ENCODE results near the gene ZWINT.
A peak's percentile ranks its signal among the peaks of the same experiment; 100 is the strongest.

The ZWINT gene

DNA sequence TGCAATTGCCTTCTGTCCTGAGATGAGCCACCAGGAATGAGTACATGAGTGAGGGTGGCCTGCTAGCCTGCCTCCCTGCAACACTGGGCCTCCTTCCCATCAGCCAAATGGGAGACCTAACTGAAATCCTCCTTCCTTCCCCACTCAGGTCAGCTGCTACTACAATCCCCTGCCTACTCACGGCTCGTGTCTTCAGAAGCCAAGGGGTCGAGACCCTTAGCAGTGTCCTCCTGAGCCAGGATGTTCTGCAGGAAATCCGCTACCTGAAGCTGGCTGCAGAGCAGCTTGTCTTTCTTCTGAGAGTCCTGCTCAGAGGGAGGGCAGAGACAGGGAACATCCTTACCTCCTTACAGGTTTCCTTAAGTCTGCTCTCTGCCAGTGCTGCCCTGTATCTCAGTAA is 1.2 kb downstream of the ZWINT start:
- no peak overlapping the region for H2AFZ ChIP-seq (ENCODE audit: low read length)
- no peak overlapping the region for H3K14ac ChIP-seq (ENCODE audit: low read length)
- peaks cover 0 to 6% of the 10 kb centered on the region in 2 donors for H3K4me1 ChIP-seq (ENCODE audit: control insufficient read depth in 2 of 2, insufficient read depth in 1 of 2, low read depth in 1 of 2, low read length in 2 of 2)
- H3K4me2 ChIP-seq (ENCODE audit: insufficient read depth, low read length, poor library complexity, severe bottlenecking): peak overlapping the region; percentile 96
- no peaks in the 10 kb centered on the region for H3K9me3 ChIP-seq (replicated peaks in 1 of 2; ENCODE audit: control insufficient read depth in 2 of 2, insufficient read depth in 1 of 2, low read depth in 1 of 2, low read length in 2 of 2)
- DNase-seq (ENCODE audit: low spot score): no peak
- no peak overlapping the region for H2BK120ac ChIP-seq (ENCODE audit: low read depth, low read length)
- no peak overlapping the region for H2AK5ac ChIP-seq (ENCODE audit: low read depth, low read length)
- H4K8ac ChIP-seq (ENCODE audit: low read depth, low read length): no peak overlapping the region
- H3K9ac ChIP-seq (ENCODE audit: low read depth, low read length, poor library complexity): peak overlapping the region; percentile 27
- WGBS, 2 donors (ENCODE audit: extremely low coverage in 2 of 2, insufficient read length in 2 of 2, insufficient replicate concordance in 1 of 2): no CpG with 5 or more reads among the region's 4 CpGs
- H3K36me3 ChIP-seq (replicated peaks in 1 of 2; ENCODE audit: control insufficient read depth in 2 of 2, insufficient read depth in 2 of 2, low read length in 2 of 2): peaks cover 19 to 54% of the 10 kb centered on the region in 2 donors
- H3K4me3 ChIP-seq (ENCODE audit: low read length in 2 of 2): peak overlapping the region in 1 of 2 donors; percentile 91
- no peak overlapping the region for H2BK12ac ChIP-seq (ENCODE audit: low read length)
- H2BK5ac ChIP-seq (ENCODE audit: low read length): no peak overlapping the region
- H3K27me3 ChIP-seq (ENCODE audit: control insufficient read depth in 3 of 3, insufficient read depth in 3 of 3, low read depth in 1 of 3, low read length in 3 of 3): no peaks in the 10 kb centered on the region
- no peak overlapping the region for H3K18ac ChIP-seq (ENCODE audit: low read length)
- H3K27ac ChIP-seq (replicated peaks; ENCODE audit: low read length): no peak overlapping the region
- H4K91ac ChIP-seq (ENCODE audit: low read depth, low read length, poor library complexity): no peak overlapping the region
- no peak overlapping the region for H3K4ac ChIP-seq (ENCODE audit: low read length)
- H3K79me1 ChIP-seq (ENCODE audit: low read depth, low read length): peaks cover 4% of the 10 kb centered on the region
- no peak overlapping the region for H2BK15ac ChIP-seq (ENCODE audit: low read length)
- no peak overlapping the region for H3K23ac ChIP-seq (ENCODE audit: low read depth, low read length, poor library complexity)

DNA sequence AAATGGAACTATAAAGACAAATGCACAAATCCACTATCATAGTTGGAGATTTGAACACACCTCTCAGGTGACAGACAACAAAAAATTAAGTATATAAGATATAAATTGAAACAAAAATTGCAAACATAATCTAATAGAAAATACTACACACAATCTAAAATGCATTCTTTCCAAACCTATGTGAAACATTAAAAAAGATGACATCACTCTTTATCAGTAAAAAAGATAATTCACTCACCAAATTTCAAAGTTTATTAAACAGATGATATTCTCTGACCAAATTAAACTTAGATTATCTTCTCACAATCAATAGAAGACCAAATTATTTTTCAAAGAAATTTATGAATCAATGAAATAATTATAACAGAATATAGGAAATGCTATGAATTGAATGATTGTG is 4.0 kb downstream of the ZWINT start:
- Histone ChIP-seq H3K27ac (replicated peaks; ENCODE audit: low read length) (no peak overlapping the region), H2AK5ac (ENCODE audit: low read depth, low read length) (no peak overlapping the region), H3K36me3 (replicated peaks in 1 of 2; ENCODE audit: control insufficient read depth in 2 of 2, insufficient read depth in 2 of 2, low read length in 2 of 2) (peaks cover 19 to 82% of the 10 kb centered on the region in 2 donors), H3K4me2 (ENCODE audit: insufficient read depth, low read length, poor library complexity, severe bottlenecking) (no peak overlapping the region), H3K4me3 (ENCODE audit: low read length in 2 of 2) (no peak overlapping the region), H2AFZ (ENCODE audit: low read length) (no peak overlapping the region), H3K4me1 (ENCODE audit: control insufficient read depth in 2 of 2, insufficient read depth in 1 of 2, low read depth in 1 of 2, low read length in 2 of 2) (peaks cover 0 to 6% of the 10 kb centered on the region in 2 donors), H4K8ac (ENCODE audit: low read depth, low read length) (no peak overlapping the region), H3K79me1 (ENCODE audit: low read depth, low read length) (peaks cover 4% of the 10 kb centered on the region), H4K91ac (ENCODE audit: low read depth, low read length, poor library complexity) (no peak overlapping the region), H3K9ac (ENCODE audit: low read depth, low read length, poor library complexity) (no peak overlapping the region), H3K9me3 (replicated peaks in 1 of 2; ENCODE audit: control insufficient read depth in 2 of 2, insufficient read depth in 1 of 2, low read depth in 1 of 2, low read length in 2 of 2) (no peaks in the 10 kb centered on the region), H2BK15ac (ENCODE audit: low read length) (no peak overlapping the region), H3K18ac (ENCODE audit: low read length) (no peak overlapping the region), H3K27me3 (ENCODE audit: control insufficient read depth in 3 of 3, insufficient read depth in 3 of 3, low read depth in 1 of 3, low read length in 3 of 3) (no peaks in the 10 kb centered on the region), H2BK5ac (ENCODE audit: low read length) (no peak overlapping the region), H3K4ac (ENCODE audit: low read length) (no peak overlapping the region), H3K23ac (ENCODE audit: low read depth, low read length, poor library complexity) (no peak overlapping the region), H2BK120ac (ENCODE audit: low read depth, low read length) (no peak overlapping the region), H2BK12ac (ENCODE audit: low read length) (no peak overlapping the region), H3K14ac (ENCODE audit: low read length) (no peak overlapping the region)
- no peak for DNase-seq (ENCODE audit: low spot score)

DNA sequence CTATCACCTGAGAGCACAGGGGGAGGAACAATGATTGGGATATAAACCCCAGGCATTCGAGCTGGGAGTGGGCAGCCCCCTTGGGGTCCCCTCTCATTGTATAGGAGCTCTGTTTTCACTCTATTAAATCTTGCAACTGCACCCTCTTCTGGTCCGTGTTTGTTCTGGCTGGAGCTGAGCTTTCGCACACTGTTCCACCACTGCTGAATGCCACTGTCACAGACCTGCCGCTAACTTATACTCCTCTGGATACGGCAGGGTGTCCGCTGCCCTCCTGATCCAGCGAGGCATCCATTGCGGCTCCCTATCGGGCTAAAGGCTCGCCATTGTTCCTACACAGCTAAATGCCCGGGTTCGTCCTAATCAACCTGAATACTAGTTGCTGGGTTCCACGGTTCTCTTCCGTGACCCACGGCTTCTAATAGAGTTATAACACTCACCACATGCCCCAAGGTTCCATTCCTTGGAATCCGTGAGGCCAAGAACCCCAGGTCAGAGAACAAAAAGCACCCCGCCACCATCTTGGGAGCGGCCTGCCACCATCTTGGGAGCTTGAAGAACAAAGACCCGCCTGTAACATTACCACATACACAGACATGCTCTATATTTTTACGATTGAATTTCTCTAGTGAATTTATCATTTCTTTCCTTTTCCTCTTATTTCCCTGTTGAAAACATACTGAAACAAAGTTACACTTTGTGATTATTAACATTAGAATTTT is 9.0 kb downstream of the ZWINT start:
- Histone ChIP-seq H3K4me1 (ENCODE audit: control insufficient read depth in 2 of 2, insufficient read depth in 1 of 2, low read depth in 1 of 2, low read length in 2 of 2) (no peaks in the 10 kb centered on the region), H3K4ac (ENCODE audit: low read length) (no peak overlapping the region), H4K8ac (ENCODE audit: low read depth, low read length) (no peak overlapping the region), H3K9ac (ENCODE audit: low read depth, low read length, poor library complexity) (no peak overlapping the region), H3K9me3 (replicated peaks in 1 of 2; ENCODE audit: control insufficient read depth in 2 of 2, insufficient read depth in 1 of 2, low read depth in 1 of 2, low read length in 2 of 2) (no peaks in the 10 kb centered on the region), H3K4me3 (ENCODE audit: low read length in 2 of 2) (no peak overlapping the region), H3K18ac (ENCODE audit: low read length) (no peak overlapping the region), H2BK5ac (ENCODE audit: low read length) (no peak overlapping the region), H3K23ac (ENCODE audit: low read depth, low read length, poor library complexity) (no peak overlapping the region), H2BK15ac (ENCODE audit: low read length) (no peak overlapping the region), H3K14ac (ENCODE audit: low read length) (no peak overlapping the region), H2BK120ac (ENCODE audit: low read depth, low read length) (no peak overlapping the region), H2AK5ac (ENCODE audit: low read depth, low read length) (no peak overlapping the region), H3K36me3 (replicated peaks in 1 of 2; ENCODE audit: control insufficient read depth in 2 of 2, insufficient read depth in 2 of 2, low read length in 2 of 2) (peaks cover 0 to 52% of the 10 kb centered on the region in 2 donors), H2BK12ac (ENCODE audit: low read length) (no peak overlapping the region), H3K4me2 (ENCODE audit: insufficient read depth, low read length, poor library complexity, severe bottlenecking) (no peak overlapping the region), H3K27me3 (ENCODE audit: control insufficient read depth in 3 of 3, insufficient read depth in 3 of 3, low read depth in 1 of 3, low read length in 3 of 3) (no peaks in the 10 kb centered on the region), H3K79me1 (ENCODE audit: low read depth, low read length) (no peaks in the 10 kb centered on the region), H3K27ac (replicated peaks; ENCODE audit: low read length) (no peak overlapping the region), H4K91ac (ENCODE audit: low read depth, low read length, poor library complexity) (no peak overlapping the region), H2AFZ (ENCODE audit: low read length) (no peak overlapping the region)
- no CpG with 5 or more reads among the region's 20 CpGs for WGBS, 2 donors (ENCODE audit: extremely low coverage in 2 of 2, insufficient read length in 2 of 2, insufficient replicate concordance in 1 of 2)
- no peak for DNase-seq (ENCODE audit: low spot score)

DNA sequence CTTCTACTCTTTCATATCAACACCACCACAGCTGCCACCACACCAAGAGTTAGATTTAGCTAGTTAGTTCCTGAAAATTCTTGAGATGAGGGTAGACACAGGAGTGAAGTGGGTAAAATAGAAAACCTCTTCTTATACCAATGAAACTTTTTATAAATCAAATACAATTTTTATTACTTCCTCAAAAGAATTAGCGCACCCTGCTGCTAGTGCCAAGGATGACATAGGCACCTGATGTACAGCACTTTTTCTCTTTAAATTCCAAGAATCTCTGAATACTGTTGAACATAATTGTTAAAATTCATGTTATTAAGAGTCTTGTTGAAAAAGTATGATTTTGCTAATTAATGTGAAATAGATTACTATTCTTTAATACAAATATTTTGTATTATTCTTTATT is 11.4 kb downstream of the ZWINT start:
- no peak overlapping the region for H2BK12ac ChIP-seq (ENCODE audit: low read length)
- no peak overlapping the region for H2BK5ac ChIP-seq (ENCODE audit: low read length)

More for the DNA sequence above, 11.4 kb downstream of the ZWINT start:
- no peaks in the 10 kb centered on the region for H3K27me3 ChIP-seq (ENCODE audit: control insufficient read depth in 3 of 3, insufficient read depth in 3 of 3, low read depth in 1 of 3, low read length in 3 of 3)
- H2BK120ac ChIP-seq (ENCODE audit: low read depth, low read length): no peak overlapping the region
- H2AFZ ChIP-seq (ENCODE audit: low read length): no peak overlapping the region
- DNase-seq (ENCODE audit: low spot score): no peak
- no peaks in the 10 kb centered on the region for H3K79me1 ChIP-seq (ENCODE audit: low read depth, low read length)
- H3K4me3 ChIP-seq (ENCODE audit: low read length in 2 of 2): no peak overlapping the region
- no peaks in the 10 kb centered on the region for H3K9me3 ChIP-seq (replicated peaks in 1 of 2; ENCODE audit: control insufficient read depth in 2 of 2, insufficient read depth in 1 of 2, low read depth in 1 of 2, low read length in 2 of 2)
- no peak overlapping the region for H3K23ac ChIP-seq (ENCODE audit: low read depth, low read length, poor library complexity)
- H3K4me1 ChIP-seq (ENCODE audit: control insufficient read depth in 2 of 2, insufficient read depth in 1 of 2, low read depth in 1 of 2, low read length in 2 of 2): no peaks in the 10 kb centered on the region
- no peak overlapping the region for H4K8ac ChIP-seq (ENCODE audit: low read depth, low read length)
- no peak overlapping the region for H2AK5ac ChIP-seq (ENCODE audit: low read depth, low read length)
- no peak overlapping the region for H3K4ac ChIP-seq (ENCODE audit: low read length)
- H2BK15ac ChIP-seq (ENCODE audit: low read length): no peak overlapping the region
- H4K91ac ChIP-seq (ENCODE audit: low read depth, low read length, poor library complexity): no peak overlapping the region
- no peak overlapping the region for H3K14ac ChIP-seq (ENCODE audit: low read length)
- peaks cover 0 to 27% of the 10 kb centered on the region in 2 donors for H3K36me3 ChIP-seq (replicated peaks in 1 of 2; ENCODE audit: control insufficient read depth in 2 of 2, insufficient read depth in 2 of 2, low read length in 2 of 2)
- no peak overlapping the region for H3K18ac ChIP-seq (ENCODE audit: low read length)
- no peak overlapping the region for H3K27ac ChIP-seq (replicated peaks; ENCODE audit: low read length)
- no CpG with 5 or more reads among the region's 1 CpG for WGBS, 2 donors (ENCODE audit: extremely low coverage in 2 of 2, insufficient read length in 2 of 2, insufficient replicate concordance in 1 of 2)
- H3K4me2 ChIP-seq (ENCODE audit: insufficient read depth, low read length, poor library complexity, severe bottlenecking): no peak overlapping the region
- no peak overlapping the region for H3K9ac ChIP-seq (ENCODE audit: low read depth, low read length, poor library complexity)

Data from neuronal stem cell (in vitro differentiated cells).